K562 (cell line): ENCODE data around the gene DMXL1. TPM values are rescaled to one million over a fixed set of nuclear protein-coding genes. Genes with fewer than 3 reads are reported as not detected.

Source experiments
- ATAC-seq: fragments of 200-7000 bp; cut with Tn5 transposase; 3 replicates; pipeline ENCODE4 v1.9.1; 2020; ENCODE audit warnings: moderate library complexity
- BruUV-seq: library from RNA; stranded (reverse); fragments of 400-500 nt; replicated peaks from 2 replicates; lab custom pipeline; 2021; lab: Mats Ljungman, UMichigan
- CTCF ChIA-PET: fragments of 300-600 bp; formaldehyde crosslinking; extraction: SDS; loops from one replicate; lab custom pipeline; 2021; ENCODE audit warnings: low intra/inter-chr PET ratio; lab: Yijun Ruan, JAX
- POLR2A ChIA-PET: fragments of 300-600, 350-650 bp; sonication (Branson Sonifier 250); formaldehyde crosslinking; extraction: SDS; loops from one replicate; lab custom pipeline; 2021; ENCODE audit warnings: antibody characterized with exemption, inconsistent platforms; lab: Yijun Ruan, JAX
- DNase-seq, 4 experiments: peaks; one replicate each; pipeline versions ENCODE4 v3.0.0 to v3.0.0-alpha.2; 2011 to 2018; ENCODE audit warnings: low spot score in 3 of 4, mixed read lengths in 3 of 4; ENCODE audit errors: extremely low read depth in 1 of 4
- FAIRE-seq: peaks from 2 replicates; lab custom pipeline; 2011; peaks lifted over from hg19 to GRCh38; lab: Jason Lieb, UNC
- H2AFZ ChIP-seq: 2 replicates; pipeline ENCODE4 v1.6.0; 2011; ENCODE audit warnings: low read depth, low read length, control low read depth, inconsistent platforms
- H3K27ac ChIP-seq: fragments of 200-600 bp; 3 replicates; pipeline ENCODE4 v1.8.0; 2011; ENCODE audit warnings: low read depth, mild to moderate bottlenecking, control low read depth, inconsistent platforms, low read length, moderate library complexity, mixed read lengths; ENCODE audit errors: extremely low read depth
- H3K27me3 ChIP-seq, 2 experiments: fragments of 300-600 bp in 1 of 2; 2 replicates in 1 of 2; 3 replicates in 1 of 2; pipeline versions ENCODE4 v1.6.0 to v1.8.0; 2011; ENCODE audit warnings: inconsistent platforms in 2 of 2, low read length in 2 of 2, mild to moderate bottlenecking in 1 of 2, mixed read lengths in 1 of 2, moderate library complexity in 1 of 2; ENCODE audit not compliant: control insufficient read depth in 2 of 2, insufficient read depth in 2 of 2
- H3K36me3 ChIP-seq: fragments of 300-600 bp; 3 replicates; pipeline ENCODE4 v1.8.0; 2011; ENCODE audit warnings: mild to moderate bottlenecking, low read length, inconsistent platforms; ENCODE audit not compliant: control insufficient read depth, insufficient read depth
- H3K4me1 ChIP-seq, 2 experiments: fragments of 200-600 bp in 1 of 2; replicated peaks in 1 of 2; 2 replicates in 1 of 2; 3 replicates in 1 of 2; pipeline versions ENCODE4 v1.5.1 to v1.8.0; 2011; ENCODE audit warnings: inconsistent platforms in 2 of 2, low read length in 2 of 2, mild to moderate bottlenecking in 1 of 2, mixed read lengths in 1 of 2, moderate library complexity in 1 of 2; ENCODE audit not compliant: control insufficient read depth in 2 of 2, insufficient read depth in 2 of 2
- H3K4me2 ChIP-seq: 2 replicates; pipeline ENCODE4 v1.6.1; 2011; ENCODE audit warnings: low read length, control low read depth, inconsistent platforms, mixed read lengths; ENCODE audit not compliant: insufficient read depth
- H3K4me3 ChIP-seq: fragments of 200-600 bp; sonication (generic), shearing (Covaris generic); 2 replicates; pipeline ENCODE4 v1.5.1; 2016; ENCODE audit warnings: control low read depth, inconsistent platforms
- H3K79me2 ChIP-seq: fragments of 200-600 bp; 3 replicates; pipeline ENCODE4 v1.8.0; 2011; ENCODE audit warnings: low read length, inconsistent platforms; ENCODE audit not compliant: control insufficient read depth, insufficient read depth
- H3K9ac ChIP-seq, 2 experiments: 2 replicates each; pipeline versions ENCODE4 v1.6.0 to v1.6.1; 2011; ENCODE audit warnings: low read depth in 2 of 2, low read length in 2 of 2, control low read depth in 1 of 2, inconsistent platforms in 1 of 2, mild to moderate bottlenecking in 1 of 2, mixed read lengths in 1 of 2; ENCODE audit not compliant: insufficient read depth in 1 of 2
- H3K9me1 ChIP-seq: one replicate; pipeline ENCODE4 v1.6.0; 2011; ENCODE audit warnings: inconsistent platforms, mild to moderate bottlenecking, low read length, moderate library complexity; ENCODE audit not compliant: control insufficient read depth, insufficient read depth
- H3K9me3 ChIP-seq: replicated peaks from 2 replicates; pipeline ENCODE4 v1.5.1; 2011; ENCODE audit warnings: low read depth, low read length, inconsistent platforms; ENCODE audit not compliant: control insufficient read depth, insufficient read depth
- H4K20me1 ChIP-seq: replicated peaks from 2 replicates; pipeline ENCODE4 v1.6.1; 2011; ENCODE audit warnings: low read length, inconsistent platforms, mixed read lengths; ENCODE audit not compliant: control insufficient read depth, insufficient read depth
- ARID1B ChIP-seq: fragments of 450-650 bp; IDR thresholded peaks from 2 replicates; pipeline ENCODE4 v1.6.1; 2016; ENCODE audit warnings: antibody characterized with exemption, mild to moderate bottlenecking, inconsistent platforms
- BRCA1 ChIP-seq, 2 experiments: fragments of 450-650 bp in 1 of 2; sonication (generic) in 1 of 2; formaldehyde crosslinking in 1 of 2; IDR thresholded peaks; 2 replicates each; pipeline versions ENCODE4 v1.5.0 to v1.6.1; 2017 to 2020; ENCODE audit warnings: mild to moderate bottlenecking in 1 of 2, missing genetic modification reagents in 1 of 2
- DPF2 ChIP-seq: fragments of 450-650 bp; IDR thresholded peaks from 2 replicates; pipeline ENCODE4 v1.6.1; 2016
- EP300 ChIP-seq: IDR thresholded peaks from 2 replicates; pipeline ENCODE4 v1.6.1; 2012; ENCODE audit warnings: low read length, improper control_type of control experiment
- FOSL1 ChIP-seq: fragments of 200-800 bp; sonication (Bioruptor generic); conservative IDR thresholded peaks from 2 replicates; pipeline ENCODE4 v1.6.1; 2016; ENCODE audit warnings: missing genetic modification characterization, missing compliant biosample characterization
- KHSRP ChIP-seq: fragments of 450-650 bp; IDR thresholded peaks from 2 replicates; pipeline ENCODE4 v1.6.1; 2017
- MEIS2 ChIP-seq: fragments of 450-650 bp; IDR thresholded peaks from 2 replicates; pipeline ENCODE4 v1.6.1; 2014; ENCODE audit warnings: mild to moderate bottlenecking; ENCODE audit not compliant: partially characterized antibody
- NCOA4 ChIP-seq: fragments of 450-650 bp; IDR thresholded peaks from 2 replicates; pipeline ENCODE4 v1.6.1; 2018; ENCODE audit warnings: mild to moderate bottlenecking; ENCODE audit not compliant: partially characterized antibody
- PCBP1 ChIP-seq: fragments of 200-400 bp; formaldehyde crosslinking; IDR thresholded peaks from 2 replicates; pipeline ENCODE4 v1.6.1; 2018; ENCODE audit warnings: mild to moderate bottlenecking, low read depth, low read length; ENCODE audit not compliant: poor library complexity, severe bottlenecking
- SMARCA4 ChIP-seq: fragments of 450-650 bp; IDR thresholded peaks from 2 replicates; pipeline ENCODE4 v1.6.1; 2016
- SRSF1 ChIP-seq: fragments of 200-400 bp; formaldehyde crosslinking; IDR thresholded peaks from 2 replicates; pipeline ENCODE4 v1.6.1; 2017; ENCODE audit warnings: mild to moderate bottlenecking, low read depth, low read length, moderate library complexity
- ZNF436 ChIP-seq: fragments of 250-450, 450-650 bp; sonication (Bioruptor Pico); formaldehyde crosslinking; IDR thresholded peaks from 2 replicates; pipeline ENCODE4 v1.7.0; 2020; ENCODE audit warnings: mild to moderate bottlenecking
- WGBS: fragments of 100-300 bp; shearing (Covaris generic); methylation state at CpG from one replicate; pipeline ENCODE4 v1.1.6; 2016; ENCODE audit warnings: low coverage, mixed read lengths; ENCODE audit not compliant: insufficient coverage; ENCODE audit errors: missing lambda C conversion rate; 5-methylcytosine and 5-hydroxymethylcytosine counted together
- in situ Hi-C: fragments of 300-500 bp; cut with MboI; formaldehyde crosslinking; loops from 4 replicates; pipeline ENCODE4 v1.15.0; 2018; ENCODE audit warnings: inconsistent platforms, mixed read lengths
- intact Hi-C: fragments of 100-400 bp; cut with micrococcal nuclease; formaldehyde crosslinking; loops from 2 replicates; pipeline ENCODE4 v1.14.2; 2022
- polyA plus RNA-seq, 8 experiments: library from polyadenylated mRNA; depleted of rRNA in 4 of 8; stranded (reverse) in 5 of 8; unstranded in 3 of 8; fragments of >200 nt; fragmentation: Nextera tagmentation in 2 of 8; fragmentation: Illumina TruSeq in 1 of 8; extraction: Ambion mirVana in 2 of 8; extraction: Trizol in 1 of 8; gene quantifications; 2 replicates each; pipeline versions ENCODE4 v1.2.1 to v1.2.3, GENCODE V29; 2011 to 2014; ENCODE audit warnings: inconsistent platforms in 1 of 8, missing spikeins in 1 of 8
- total RNA-seq, 7 experiments: library from RNA; depleted of rRNA in 6 of 7; stranded (reverse); fragments of >200 nt in 6 of 7; fragmentation: Illumina TruSeq in 2 of 7; extraction: Trizol in 2 of 7; gene quantifications; 2 replicates each; pipeline versions ENCODE4 v1.2.1 to v1.2.3, GENCODE V29; 2011 to 2021; ENCODE audit warnings: low replicate concordance in 1 of 7
- TF ChIP-seq, protein P1 (sequence below): sonication (generic); formaldehyde crosslinking; IDR thresholded peaks from 2 replicates; pipeline ENCODE4 v1.8.0; 2022; ENCODE audit warnings: missing genetic modification reagents, mild to moderate bottlenecking, borderline replicate concordance
- TF ChIP-seq, protein P2 (sequence below), 2 experiments: IDR thresholded peaks; 2 replicates each; pipeline ENCODE4 v1.6.1; 2011; ENCODE audit warnings: borderline replicate concordance in 1 of 2, control low read depth in 1 of 2, low read depth in 1 of 2, low read length in 1 of 2, mild to moderate bottlenecking in 1 of 2, mixed read lengths in 1 of 2, moderate library complexity in 1 of 2; ENCODE audit not compliant: insufficient read depth in 1 of 2, insufficient read length in 1 of 2, poor library complexity in 1 of 2, severe bottlenecking in 1 of 2; ENCODE audit errors: extremely low read depth in 1 of 2
- TF ChIP-seq, protein P3 (sequence below): IDR thresholded peaks from 2 replicates; pipeline ENCODE4 v1.6.1; 2012; ENCODE audit warnings: low read depth, low read length, improper control_type of control experiment, borderline replicate concordance

The DMXL1 gene
- total and polyA plus RNA-seq, 9 of the 15 experiments (the other 6 are each of a cell fraction or from before 2014, with no cell fraction given): 8.3 to 40.3 (median 30.6) TPM

DNA sequence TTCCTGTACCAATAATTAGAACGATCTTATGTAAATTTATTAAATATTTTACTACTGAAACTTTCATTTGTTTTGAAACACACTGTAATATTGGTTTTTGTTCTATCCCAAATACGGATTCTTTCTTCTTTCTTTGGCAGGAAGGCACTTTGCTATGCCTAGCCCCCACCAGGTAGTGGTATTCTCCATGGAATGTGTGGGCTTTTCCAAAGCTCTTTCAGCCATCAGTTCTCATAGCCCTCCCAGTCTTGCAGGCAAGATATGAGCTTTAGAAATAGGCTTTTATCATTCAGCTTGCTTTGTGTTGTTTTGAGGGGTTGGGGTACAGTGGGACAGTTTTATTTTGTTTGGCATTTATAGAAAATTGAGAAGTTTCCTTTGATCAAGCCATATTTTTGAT is 107.5 kb downstream of the DMXL1 start (continued):
- TF ChIP-seq PCBP1 (no peak), SRSF1 (no peak)

DNA sequence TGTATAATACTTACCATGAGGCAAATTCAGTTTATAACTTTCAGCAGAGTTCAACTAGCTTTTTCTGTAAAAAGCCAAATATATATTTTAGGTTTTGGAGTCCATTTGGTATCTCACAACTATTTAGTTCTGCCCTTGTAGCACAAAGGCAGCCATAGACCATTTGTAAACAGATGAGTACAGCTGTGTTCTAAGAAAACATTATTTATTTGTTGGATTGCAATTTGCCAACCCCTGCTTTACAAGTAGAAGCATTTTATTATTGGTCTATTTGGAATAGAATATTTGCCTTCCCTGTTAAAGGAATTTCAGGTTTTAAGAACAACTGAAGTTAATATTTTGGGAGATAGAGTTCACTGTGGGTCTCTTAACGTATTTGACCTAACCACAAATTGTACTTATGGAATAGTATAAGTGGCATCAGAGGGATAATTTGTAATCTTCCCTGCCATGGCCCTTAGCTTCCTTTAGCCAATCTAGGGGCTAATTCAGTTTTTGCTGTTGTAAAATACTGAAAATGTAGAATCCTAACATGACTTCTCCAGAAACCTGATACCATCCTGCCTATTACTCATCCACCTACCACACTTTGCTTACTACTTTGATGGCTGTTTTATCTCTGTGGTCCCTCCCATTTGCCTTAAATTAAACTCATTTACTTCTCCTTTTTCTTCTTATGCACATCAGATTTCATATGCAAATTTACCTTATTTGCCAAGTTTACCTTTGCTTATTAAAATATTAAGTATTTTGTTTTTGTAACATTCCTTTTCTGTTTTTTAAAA is 109.2 kb downstream of the DMXL1 start:
- in situ Hi-C loops: no loop called here
- H4K20me1 ChIP-seq: no peaks in the 10 kb centered on the region
- intact Hi-C loops: no loop called here
- BruUV-seq: no TSS peak
- H3K9me3 ChIP-seq: no peaks in the 10 kb centered on the region
- no peak overlapping the region for H2AFZ ChIP-seq
- H3K4me1 ChIP-seq: peaks cover 0 to 4% of the 10 kb centered on the region in 2 experiments; a peak in 2 of 5 replicates
- ATAC-seq: peak; percentile 77
- no peak overlapping the region for H3K27ac ChIP-seq
- WGBS: 29% methylated on average over 1 of the region's 1 CpG
- ChIA-PET POLR2A (interaction anchor here (1.5 to 2.0 kb wide), 3 partner anchors 11 to 109 kb away, joined by 3 to 9 read pairs (median 7); partner anchors contain the start of gene DMXL1), CTCF (no interaction called here)
- H3K9me1 ChIP-seq: no peaks in the 10 kb centered on the region
- peak in 2 of 4 experiments; percentile 29 to 30 for DNase-seq
- H3K4me2 ChIP-seq: no peak overlapping the region; the same call in 1 of the 2 replicates
- H3K27me3 ChIP-seq: no peaks in the 10 kb centered on the region
- H3K36me3 ChIP-seq: peaks cover 23% of the 10 kb centered on the region; the same call in 2 of the 3 replicates
- H3K79me2 ChIP-seq: no peaks in the 10 kb centered on the region
- no peak for FAIRE-seq
- no peak overlapping the region for H3K4me3 ChIP-seq
- H3K9ac ChIP-seq: no peak overlapping the region
- peak; percentile 56 for TF ChIP-seq FOSL1 (tag)
- TF ChIP-seq MEIS2: peak; percentile 15
- TF ChIP-seq DPF2: peak; percentile 44; the same call in 1 of the 2 replicates
- TF ChIP-seq ARID1B: peak; percentile 51; the same call in 1 of the 2 replicates
- no peak for TF ChIP-seq BRCA1 (IDR thresholded peaks at IDR 0.05)
- no peak for TF ChIP-seq BRCA1 (CRISPR knock-in tag; IDR thresholded peaks at IDR 0.05)
- TF ChIP-seq, protein P1, sequence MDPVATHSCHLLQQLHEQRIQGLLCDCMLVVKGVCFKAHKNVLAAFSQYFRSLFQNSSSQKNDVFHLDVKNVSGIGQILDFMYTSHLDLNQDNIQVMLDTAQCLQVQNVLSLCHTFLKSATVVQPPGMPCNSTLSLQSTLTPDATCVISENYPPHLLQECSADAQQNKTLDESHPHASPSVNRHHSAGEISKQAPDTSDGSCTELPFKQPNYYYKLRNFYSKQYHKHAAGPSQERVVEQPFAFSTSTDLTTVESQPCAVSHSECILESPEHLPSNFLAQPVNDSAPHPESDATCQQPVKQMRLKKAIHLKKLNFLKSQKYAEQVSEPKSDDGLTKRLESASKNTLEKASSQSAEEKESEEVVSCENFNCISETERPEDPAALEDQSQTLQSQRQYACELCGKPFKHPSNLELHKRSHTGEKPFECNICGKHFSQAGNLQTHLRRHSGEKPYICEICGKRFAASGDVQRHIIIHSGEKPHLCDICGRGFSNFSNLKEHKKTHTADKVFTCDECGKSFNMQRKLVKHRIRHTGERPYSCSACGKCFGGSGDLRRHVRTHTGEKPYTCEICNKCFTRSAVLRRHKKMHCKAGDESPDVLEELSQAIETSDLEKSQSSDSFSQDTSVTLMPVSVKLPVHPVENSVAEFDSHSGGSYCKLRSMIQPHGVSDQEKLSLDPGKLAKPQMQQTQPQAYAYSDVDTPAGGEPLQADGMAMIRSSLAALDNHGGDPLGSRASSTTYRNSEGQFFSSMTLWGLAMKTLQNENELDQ (CRISPR knock-in tag): no peak
- TF ChIP-seq EP300: no peak
- TF ChIP-seq KHSRP: no peak
- TF ChIP-seq, protein P2, sequence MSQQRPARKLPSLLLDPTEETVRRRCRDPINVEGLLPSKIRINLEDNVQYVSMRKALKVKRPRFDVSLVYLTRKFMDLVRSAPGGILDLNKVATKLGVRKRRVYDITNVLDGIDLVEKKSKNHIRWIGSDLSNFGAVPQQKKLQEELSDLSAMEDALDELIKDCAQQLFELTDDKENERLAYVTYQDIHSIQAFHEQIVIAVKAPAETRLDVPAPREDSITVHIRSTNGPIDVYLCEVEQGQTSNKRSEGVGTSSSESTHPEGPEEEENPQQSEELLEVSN (IDR thresholded peaks at IDR 0.05; ENCODE audit: borderline replicate concordance in 1 of 2, extremely low read depth in 1 of 2, insufficient read depth in 1 of 2, insufficient read length in 1 of 2, low read depth in 1 of 2, low read length in 1 of 2, poor library complexity in 1 of 2, severe bottlenecking in 1 of 2): no peak
- no peak for TF ChIP-seq ZNF436 (CRISPR knock-in tag)
- TF ChIP-seq, protein P3, sequence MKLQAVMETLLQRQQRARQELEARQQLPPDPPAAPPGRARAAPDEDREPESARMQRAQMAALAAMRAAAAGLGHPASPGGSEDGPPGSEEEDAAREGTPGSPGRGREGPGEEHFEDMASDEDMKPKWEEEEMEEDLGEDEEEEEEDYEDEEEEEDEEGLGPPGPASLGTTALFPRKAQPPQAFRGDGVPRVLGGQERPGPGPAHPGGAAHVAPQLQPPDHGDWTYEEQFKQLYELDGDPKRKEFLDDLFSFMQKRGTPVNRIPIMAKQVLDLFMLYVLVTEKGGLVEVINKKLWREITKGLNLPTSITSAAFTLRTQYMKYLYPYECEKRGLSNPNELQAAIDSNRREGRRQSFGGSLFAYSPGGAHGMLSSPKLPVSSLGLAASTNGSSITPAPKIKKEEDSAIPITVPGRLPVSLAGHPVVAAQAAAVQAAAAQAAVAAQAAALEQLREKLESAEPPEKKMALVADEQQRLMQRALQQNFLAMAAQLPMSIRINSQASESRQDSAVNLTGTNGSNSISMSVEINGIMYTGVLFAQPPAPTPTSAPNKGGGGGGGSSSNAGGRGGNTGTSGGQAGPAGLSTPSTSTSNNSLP: peak; percentile 53; the same call in 1 of the 2 replicates
- no peak for TF ChIP-seq NCOA4
- peak; percentile 47; the same call in 1 of the 2 replicates for TF ChIP-seq SMARCA4
